CD4-positive, alpha-beta T cell treated with Interleukin-1 beta for 1 hour (primary cell): ENCODE data around the gene CFL1.

Experiments used
- DNase-seq, 2 donors: peaks; one replicate each; pipeline ENCODE4 v3.0.0-alpha.2; 2020 to 2022

The CFL1 gene

GRCh38 chr11:65857853-65858680 lies at the start of gene CFL1:
Gene CFL1 (minus strand): TSS chr11:65858180. CDS start chr11:65858099, 81 bp downstream.
- DNase-seq = peak; percentile 98

GRCh38 chr11:65906602-65907001 lies 48.6 kb upstream of the CFL1 start:
- no peak for DNase-seq

GRCh38 chr11:65903715-65904114 lies 45.7 kb upstream of the CFL1 start:
- DNase-seq = no peak

GRCh38 chr11:65903068-65903481 lies 45.1 kb upstream of the CFL1 start:
- DNase-seq = no peak

GRCh38 chr11:65900899-65901180 lies 42.9 kb upstream of the CFL1 start:
- no peak for DNase-seq

GRCh38 chr11:65900125-65900898 lies 42.3 kb upstream of the CFL1 start, which contains the start of gene FOSL1:
Gene FOSL1 (minus strand): TSS chr11:65900388. CDS start chr11:65900339, 49 bp downstream.
- peak; percentile 97 to 98 for DNase-seq

GRCh38 chr11:65899356-65900124 lies 41.6 kb upstream of the CFL1 start:
- peak; percentile 54 to 68 for DNase-seq

GRCh38 chr11:65898656-65899355 lies 40.8 kb upstream of the CFL1 start:
- DNase-seq = no peak

- no peak for DNase-seq
These were observed 39.1 kb upstream of the CFL1 start for GRCh38 chr11:65897020-65897471.

- no peak for DNase-seq
These were observed 38.3 kb upstream of the CFL1 start for GRCh38 chr11:65896034-65896999.

GRCh38 chr11:65895482-65895981 lies 37.6 kb upstream of the CFL1 start:
- no peak for DNase-seq

- peak; percentile 46 to 58 for DNase-seq
These were observed 36.1 kb upstream of the CFL1 start for GRCh38 chr11:65894034-65894591.

- no peak for DNase-seq
These were observed 34.8 kb upstream of the CFL1 start for GRCh38 chr11:65892661-65893317.

GRCh38 chr11:65892137-65892540 lies 34.2 kb upstream of the CFL1 start:
- peak in 1 of 2 donors; percentile 39 for DNase-seq

- DNase-seq = peak in 1 of 2 donors; percentile 37
These were observed 33.5 kb upstream of the CFL1 start for GRCh38 chr11:65891219-65892136.

- DNase-seq = peak; percentile 98
These were observed 32.6 kb upstream of the CFL1 start, which contains the start of gene CCDC85B for GRCh38 chr11:65890324-65891218. Gene CCDC85B (plus strand): TSS chr11:65890673. CDS start chr11:65890784, 111 bp downstream.

- peak; percentile 95 to 96 for DNase-seq
These were observed 30.3 kb upstream of the CFL1 start, which contains the start of gene FIBP for GRCh38 chr11:65888163-65888814. Gene FIBP (minus strand): TSS chr11:65888471. CDS start chr11:65888418, 53 bp downstream.
